HG03139 (cell line): ENCODE results near the gene FAM110C.
"Not testable (repeated sequence)": the region's sequence is repeated elsewhere in the genome, so short reads cannot be mapped to it uniquely, and the experiment has no call there.

ENCODE experiments used
- ATAC-seq: cut with Tn5 transposase; IDR thresholded peaks from one replicate; pipeline ENCODE4 v1.9.1; 2021; ENCODE audit not compliant: unreplicated experiment

Gene FAM110C

GRCh38 chr2:44748-45341, 1.5 kb downstream of the FAM110C start:
- no peak for ATAC-seq

- no peak for ATAC-seq
These were observed 3.5 kb downstream of the FAM110C start for GRCh38 chr2:42788-43187.

GRCh38 chr2:40465-40864, 5.8 kb downstream of the FAM110C start:
- ATAC-seq: no peak

- no peak for ATAC-seq
These were observed 8.2 kb downstream of the FAM110C start for GRCh38 chr2:38155-38554.

GRCh38 chr2:36318-36717, 10.0 kb downstream of the FAM110C start:
- ATAC-seq: no peak

- ATAC-seq: no peak
These were observed 10.5 kb downstream of the FAM110C start for GRCh38 chr2:35852-36251.

GRCh38 chr2:33620-34019, 12.7 kb downstream of the FAM110C start:
- ATAC-seq: no peak

GRCh38 chr2:32068-32467, 14.2 kb downstream of the FAM110C start:
- no peak for ATAC-seq

GRCh38 chr2:29253-29652, 17.1 kb downstream of the FAM110C start:
- ATAC-seq: no peak

- no peak for ATAC-seq
These were observed 17.8 kb downstream of the FAM110C start for GRCh38 chr2:28406-28975.

GRCh38 chr2:26891-27290, 19.4 kb downstream of the FAM110C start:
- ATAC-seq: no peak

- ATAC-seq: no peak
These were observed 20.8 kb downstream of the FAM110C start for GRCh38 chr2:25543-25942.

GRCh38 chr2:24591-24990, 21.7 kb downstream of the FAM110C start:
- ATAC-seq: not testable (repeated sequence)

GRCh38 chr2:24107-24506, 22.2 kb downstream of the FAM110C start:
- peak; percentile 94 for ATAC-seq

- ATAC-seq: no peak
These were observed 23.0 kb downstream of the FAM110C start for GRCh38 chr2:23283-23682.

GRCh38 chr2:22244-22643, 24.1 kb downstream of the FAM110C start:
- ATAC-seq: not testable (repeated sequence)

GRCh38 chr2:20259-20658, 26.0 kb downstream of the FAM110C start:
- ATAC-seq: not testable (repeated sequence)

GRCh38 chr2:19505-19904, 26.8 kb downstream of the FAM110C start:
- no peak for ATAC-seq

GRCh38 chr2:18402-19271, 27.7 kb downstream of the FAM110C start:
- no peak for ATAC-seq

- not testable (repeated sequence) for ATAC-seq
These were observed 30.4 kb downstream of the FAM110C start for GRCh38 chr2:15916-16315.

- ATAC-seq: no peak
These were observed 34.9 kb downstream of the FAM110C start for GRCh38 chr2:11248-11941.
